GM18502 (cell line): ENCODE results near the gene TPX2.
"Not testable (repeated sequence)": the region's sequence is repeated elsewhere in the genome, so short reads cannot be mapped to it uniquely, and the experiment has no call there.

ENCODE experiments used
- ATAC-seq: cut with Tn5 transposase; IDR thresholded peaks from one replicate; pipeline ENCODE4 v1.9.1; 2021; ENCODE audit warnings: mild to moderate bottlenecking; ENCODE audit not compliant: unreplicated experiment, poor library complexity

The TPX2 gene

DNA sequence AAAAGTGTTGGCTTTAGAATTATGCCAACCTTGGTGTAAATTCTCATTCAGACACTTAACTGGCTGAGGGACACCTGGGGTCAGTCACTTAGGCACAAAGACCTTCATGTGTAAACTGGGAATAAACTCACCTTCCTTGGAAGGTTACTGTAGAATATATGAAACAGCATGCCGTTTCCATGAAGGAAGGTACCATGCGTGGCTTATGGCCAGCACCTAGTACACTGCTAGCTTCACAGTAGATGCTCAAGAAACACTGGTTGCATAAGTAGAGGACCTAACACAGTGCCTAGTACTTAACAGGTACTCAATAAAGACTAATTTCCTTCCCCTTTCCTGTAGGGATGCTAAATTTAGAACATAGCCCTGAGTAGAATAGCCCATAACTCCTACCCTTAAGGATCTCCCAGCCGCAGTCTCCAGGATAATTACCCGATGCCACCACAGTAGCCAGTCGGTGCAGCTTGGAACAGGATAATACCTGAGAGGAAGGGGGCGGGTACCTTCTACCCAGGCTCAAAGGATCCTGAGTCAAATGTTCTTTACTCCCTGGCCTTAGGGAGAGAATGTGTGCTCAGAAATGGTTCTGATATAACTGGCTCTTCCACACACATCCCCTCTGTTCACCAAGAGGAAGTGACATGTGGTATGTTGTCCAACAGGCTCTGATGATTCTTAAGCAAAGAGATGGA is 20.0 kb upstream of the TPX2 start:
- no peak for ATAC-seq

DNA sequence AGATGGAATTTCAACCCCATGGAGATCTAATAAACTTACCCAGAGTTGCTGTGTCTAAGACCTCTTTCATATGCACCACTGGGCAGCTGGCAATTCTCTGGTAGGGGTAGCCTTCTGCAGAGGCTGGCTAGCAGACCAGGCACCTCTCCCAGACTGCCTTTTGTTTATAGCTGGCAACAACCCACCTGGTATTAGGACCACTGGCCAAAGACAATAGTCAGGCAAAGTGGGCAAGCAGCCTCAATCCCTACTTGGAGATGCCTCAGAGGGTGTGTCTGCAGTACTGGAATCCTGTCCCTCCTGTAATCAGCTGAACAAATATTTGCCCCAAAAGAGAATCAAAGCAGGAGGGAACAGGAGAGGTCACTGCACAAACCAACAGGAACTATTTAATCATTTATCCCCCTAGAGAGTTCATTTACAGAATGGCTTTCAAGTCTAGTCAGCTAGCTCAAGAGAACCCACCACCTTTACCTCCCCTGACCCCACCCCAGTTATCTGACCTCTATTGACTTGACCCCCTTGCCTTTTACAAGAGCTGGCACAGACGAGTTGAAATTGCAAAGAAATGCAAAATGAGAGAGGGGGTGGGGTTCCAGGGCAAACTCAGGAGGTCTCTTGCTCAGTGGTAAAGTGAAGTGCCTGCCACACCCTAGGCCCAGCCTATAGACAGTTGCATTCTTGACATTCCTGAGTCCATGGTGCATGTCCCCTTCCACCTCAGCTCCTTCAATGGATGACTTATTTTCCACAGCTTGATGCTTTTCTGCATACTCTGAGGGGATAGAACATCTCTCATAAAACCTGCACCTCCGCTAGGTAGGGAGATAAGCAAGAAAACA is 19.2 kb upstream of the TPX2 start:
- ATAC-seq, result no peak

DNA sequence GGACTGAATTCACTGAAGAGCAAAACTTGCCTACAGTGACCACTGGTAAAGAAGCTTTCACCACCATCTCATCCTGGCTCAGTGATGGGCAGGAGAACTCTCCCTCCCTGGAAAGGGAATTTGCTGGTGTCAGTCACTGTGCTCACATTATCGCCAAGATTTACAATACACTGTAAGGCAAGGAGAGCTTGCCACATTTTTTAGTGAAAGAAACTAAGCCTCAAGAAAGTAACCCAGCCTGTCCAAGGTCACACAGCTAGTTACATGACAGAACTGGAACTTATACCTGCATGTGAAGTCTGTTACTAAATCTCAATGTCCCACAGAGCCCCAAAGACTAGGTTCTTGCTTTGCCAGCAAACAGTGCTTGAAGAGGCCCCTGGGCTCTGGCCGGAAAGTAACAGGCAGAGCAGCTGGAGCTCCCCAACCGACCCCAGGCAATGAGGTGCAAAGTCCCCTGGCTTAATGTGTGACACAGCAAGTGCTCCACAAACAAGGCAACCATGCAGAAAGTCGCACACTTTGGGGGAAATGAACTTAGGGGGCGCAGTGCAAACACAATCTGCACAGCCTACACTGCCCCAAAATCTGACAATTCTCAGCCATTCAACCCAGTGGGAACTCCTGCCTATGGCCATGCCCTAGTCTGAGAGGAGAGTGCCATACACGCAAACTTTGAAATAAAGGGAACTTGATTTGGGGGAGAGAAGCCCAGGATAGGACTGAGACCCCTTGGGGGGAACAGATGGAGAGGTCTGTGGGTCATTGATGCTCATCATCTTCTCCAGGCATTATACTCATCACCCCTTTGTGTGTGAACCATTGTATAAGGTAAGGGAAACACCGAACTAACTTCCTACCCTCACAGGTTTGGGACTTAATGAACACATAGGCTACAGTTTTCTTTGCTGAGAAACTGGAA is 18.3 kb upstream of the TPX2 start:
- no peak for ATAC-seq

DNA sequence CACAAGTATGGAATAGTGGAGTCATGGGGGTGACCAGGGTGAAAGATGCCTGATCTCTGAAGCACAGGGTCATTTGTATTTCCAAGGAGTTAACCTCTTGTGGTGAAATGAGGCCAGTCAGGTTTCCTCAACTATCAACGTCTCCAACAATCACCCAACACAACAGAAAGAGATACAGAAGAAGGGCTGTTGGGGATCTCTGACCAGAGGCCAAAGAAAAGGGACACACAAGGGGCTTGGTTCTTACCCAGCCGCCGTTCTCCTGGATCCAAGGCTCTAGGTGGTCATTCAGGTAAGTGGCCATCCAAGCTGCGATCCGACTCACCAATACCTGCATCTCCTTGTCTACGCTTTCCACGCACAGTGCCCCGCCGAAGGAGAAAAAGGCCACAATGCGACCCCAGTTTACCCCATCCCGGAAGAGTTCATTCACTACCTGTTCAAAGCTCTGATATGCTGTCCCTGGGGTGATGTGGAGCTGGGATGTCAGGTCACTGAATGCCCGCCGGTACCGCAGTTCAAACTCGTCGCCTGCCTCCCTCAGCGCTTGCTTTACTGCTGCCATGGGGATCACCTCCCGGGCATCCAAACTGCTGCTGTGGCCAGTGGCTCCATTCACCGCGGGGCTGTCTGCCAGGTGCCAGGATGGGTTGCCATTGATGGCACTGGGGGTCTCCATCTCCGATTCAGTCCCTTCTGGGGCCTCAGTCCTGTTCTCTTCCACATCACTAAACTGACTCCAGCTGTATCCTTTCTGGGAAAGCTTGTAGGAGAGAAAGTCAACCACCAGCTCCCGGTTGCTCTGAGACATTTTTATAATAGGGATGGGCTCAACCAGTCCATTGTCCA is 17.5 kb upstream of the TPX2 start:
- no peak for ATAC-seq

DNA sequence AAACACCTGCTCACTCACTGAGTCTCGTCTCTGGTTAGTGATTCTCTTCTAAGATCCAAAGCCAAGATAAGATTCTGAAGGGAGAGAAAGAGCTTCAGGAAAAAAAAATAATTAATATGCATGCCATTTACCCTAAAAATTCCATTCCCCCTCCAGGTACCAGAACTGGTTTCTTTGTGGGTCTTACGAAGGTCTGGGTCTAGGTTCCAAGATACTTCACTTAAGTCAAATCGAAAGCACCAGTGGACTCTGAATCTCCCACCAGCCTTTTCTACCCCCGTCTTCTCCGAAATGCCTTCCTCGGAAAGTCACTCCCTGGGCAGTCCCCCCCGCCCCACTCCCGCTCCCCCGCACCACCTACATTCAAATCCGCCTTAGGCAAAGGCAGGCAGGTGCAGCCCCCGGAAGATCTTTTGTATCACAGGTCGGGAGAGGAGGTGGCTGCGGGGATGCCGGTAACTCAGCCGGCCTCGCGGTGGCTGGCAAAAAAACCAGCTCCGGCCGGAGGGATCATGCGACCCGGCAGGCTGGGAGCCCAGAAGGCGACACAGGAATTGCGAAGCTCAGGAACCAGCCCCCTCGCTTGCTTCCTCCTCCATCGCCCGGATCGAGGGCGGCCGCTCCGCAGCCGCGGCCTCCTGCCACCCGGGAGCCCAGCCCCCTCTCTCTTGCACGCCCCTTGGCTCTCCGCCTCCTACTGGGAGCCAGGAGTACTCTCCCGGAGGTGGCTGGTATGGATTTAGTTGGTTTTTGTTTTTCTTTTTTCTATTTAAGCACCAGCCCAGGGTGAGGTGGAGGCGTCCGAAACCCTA is 16.6 kb upstream of the TPX2 start, which contains the start of gene BCL2L1:
BCL2L1 (minus strand) TSS at position 612 of the 812 bp plus-strand sequence. CDS start 650 bp downstream, outside the sequence.
- peak; percentile 29 for ATAC-seq

DNA sequence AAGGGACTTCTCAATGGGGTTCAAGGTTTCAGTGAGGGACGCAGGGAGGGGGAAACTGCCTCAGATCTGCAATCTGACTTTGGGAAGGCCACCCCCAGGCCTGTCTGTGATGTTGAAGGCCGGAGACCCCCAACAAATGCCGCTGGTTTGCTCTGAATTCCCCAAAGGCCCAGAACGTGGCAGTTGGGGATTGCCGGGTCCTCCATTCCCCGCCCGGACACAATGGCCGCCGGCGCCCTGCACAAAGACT is 16.1 kb upstream of the TPX2 start:
- no peak for ATAC-seq

DNA sequence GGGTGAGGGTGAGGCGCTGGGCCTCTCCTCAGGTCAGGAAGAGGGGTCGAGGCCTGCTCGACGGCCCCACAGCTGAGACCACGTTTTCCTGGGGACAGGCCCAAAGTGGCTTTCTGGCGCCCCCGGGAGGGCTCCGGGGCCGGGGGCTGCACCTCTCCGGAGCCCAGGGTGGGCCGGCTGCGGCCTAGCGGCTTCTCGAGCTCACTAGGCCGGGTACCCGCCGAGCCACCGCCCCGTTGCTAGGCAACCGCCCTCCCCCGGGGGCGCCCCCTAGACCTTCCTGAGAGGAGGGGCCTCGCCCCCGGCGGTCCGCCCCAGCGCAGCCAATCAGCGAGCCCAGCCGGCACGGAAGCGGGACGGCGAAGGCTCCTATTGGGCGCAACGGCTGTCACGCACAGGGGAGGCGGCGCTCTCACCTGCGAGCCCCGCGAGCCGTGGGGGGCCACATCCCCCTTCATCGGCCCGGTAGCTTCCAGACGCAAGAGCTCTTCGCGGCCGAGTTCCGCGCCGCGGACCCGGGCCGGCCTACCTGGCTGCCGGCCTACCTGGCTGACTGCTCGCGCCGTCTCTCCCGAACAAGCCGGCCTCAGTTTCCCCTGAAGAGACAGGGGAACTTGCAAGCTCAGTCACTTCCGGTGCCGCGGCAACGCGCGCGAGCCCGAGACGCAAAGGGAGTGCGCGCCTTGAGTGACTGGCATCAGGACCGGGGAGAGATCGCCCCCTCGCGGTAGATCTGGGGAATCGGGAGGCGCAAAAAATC is 15.6 kb upstream of the TPX2 start:
- peak; percentile 88 for ATAC-seq

DNA sequence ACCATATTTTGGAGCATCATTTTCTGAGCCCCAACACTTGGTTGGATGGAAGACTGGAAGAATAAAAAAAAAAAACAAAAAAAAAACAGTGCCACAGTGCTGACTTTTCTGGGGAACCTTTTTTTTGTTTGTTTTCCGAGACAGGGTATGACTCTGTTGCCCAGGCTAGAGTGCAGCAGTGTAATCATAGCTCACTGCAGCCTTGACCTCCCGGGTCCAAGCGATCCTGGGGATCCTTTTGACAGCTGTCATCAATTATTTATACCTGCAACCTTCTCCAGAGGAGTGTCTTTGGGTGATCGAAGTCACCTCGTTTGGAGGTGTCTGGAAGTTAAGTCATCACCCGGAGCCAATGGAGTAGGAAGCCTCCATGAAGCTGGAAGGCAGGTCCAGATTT is 7.8 kb upstream of the TPX2 start:
- ATAC-seq, result no peak

DNA sequence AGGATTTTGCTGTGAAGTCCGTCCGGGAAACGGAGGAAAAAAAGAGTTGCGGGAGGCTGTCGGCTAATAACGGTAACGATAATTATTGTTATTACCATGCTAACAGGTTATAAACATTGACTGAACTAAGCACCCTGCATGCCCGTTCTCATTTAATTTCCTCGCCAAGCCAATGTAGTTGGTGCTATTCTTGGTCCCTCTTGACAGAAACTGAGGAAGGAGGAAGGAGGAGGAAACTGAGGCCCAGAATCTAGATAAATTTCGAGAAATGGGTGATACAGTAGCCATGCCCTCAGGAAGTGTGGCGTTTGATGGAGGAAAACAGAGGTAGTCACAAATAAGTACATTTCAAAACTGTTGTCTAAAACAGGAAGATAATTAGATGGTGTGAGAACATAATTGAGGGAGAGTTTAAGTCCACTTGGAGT is 474 bp downstream of the TPX2 start:
- no peak for ATAC-seq

DNA sequence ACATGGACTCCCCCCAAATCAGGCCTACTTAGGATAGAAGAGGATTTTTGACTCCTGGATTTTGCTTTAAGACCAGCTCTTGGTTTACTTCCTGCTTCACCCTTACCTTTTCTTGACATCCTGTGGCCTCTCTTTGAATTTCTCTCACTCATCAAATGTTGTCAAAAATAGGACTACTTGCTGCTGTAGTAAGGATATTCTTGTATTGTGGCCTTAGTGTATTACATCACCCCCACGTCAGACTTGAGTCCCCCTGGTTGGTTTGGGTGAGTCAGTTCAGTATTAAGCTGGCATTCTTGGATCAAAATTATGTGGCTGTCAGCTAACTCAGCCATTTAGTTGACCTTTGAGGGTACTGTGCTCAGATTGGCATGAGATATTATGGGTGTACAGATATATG is 1.1 kb downstream of the TPX2 start:
- ATAC-seq, result peak; percentile 34

DNA sequence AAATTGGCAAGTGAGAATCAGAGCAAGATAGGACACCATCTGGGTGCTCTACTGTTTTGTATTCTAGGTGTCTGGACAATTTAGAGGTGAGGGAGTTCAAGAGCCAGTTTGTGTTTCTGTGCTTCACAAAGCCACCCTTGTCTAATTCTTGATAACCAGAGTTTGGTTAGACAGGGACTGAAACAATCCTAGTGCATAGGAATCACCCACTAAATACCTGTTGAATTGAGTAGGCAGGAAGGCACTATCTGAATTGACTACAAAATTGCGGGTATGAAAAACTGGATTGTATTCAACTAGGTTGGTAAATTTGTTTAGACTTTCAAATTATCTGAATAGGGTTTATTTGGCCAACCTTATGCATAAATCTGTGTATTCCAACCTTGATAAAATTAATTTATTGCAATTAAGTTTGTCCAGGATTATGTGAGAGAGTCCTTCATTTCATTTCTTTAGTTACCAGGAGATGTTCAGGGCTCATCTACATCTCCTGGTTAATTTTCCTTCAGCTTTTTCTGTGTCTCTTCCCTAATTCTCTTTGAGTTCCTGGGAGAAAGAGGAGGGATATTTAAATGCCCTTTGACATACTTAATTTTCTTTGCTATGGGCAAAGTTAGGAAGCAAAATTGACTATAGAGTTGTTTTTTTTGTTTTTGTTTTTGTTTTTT is 1.7 kb downstream of the TPX2 start:
- ATAC-seq, result no peak

DNA sequence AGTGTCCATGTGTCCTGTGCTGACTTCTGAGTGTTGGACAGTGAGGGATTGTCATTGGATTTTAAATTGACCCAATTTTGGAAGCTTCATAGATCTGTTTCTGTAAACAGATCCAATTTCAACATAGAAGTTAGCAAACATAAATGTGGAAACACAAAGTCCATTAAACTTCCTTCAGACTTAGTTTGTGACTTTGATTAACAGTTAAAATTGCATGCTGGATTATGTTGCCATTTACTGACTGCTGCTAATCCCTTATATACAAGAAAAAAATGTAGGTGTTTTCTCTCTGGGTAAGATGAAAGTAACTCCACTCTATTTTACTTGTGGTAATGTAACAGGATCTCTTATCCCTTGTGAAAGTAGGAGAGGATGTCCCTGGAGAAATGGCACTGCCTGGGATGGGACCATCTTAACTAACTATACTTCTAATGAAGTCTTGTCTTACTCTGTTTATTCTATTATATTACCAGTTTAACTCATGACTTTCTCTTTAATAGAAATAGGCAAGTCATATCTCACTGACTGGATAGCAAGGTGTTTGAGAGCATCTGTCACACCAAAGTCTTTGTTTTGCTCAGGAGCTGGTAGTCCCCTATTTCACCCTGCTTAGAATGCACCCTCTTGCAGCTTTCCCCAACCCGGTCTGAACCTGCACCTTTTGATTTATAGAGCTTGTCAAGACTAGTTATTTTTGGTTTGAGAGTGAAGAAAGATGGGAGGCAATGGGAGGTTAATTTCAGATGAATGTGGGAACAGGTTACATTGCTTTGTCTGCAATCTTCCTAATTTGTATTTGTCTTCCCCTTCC is 7.2 kb downstream of the TPX2 start:
- ATAC-seq, result no peak

DNA sequence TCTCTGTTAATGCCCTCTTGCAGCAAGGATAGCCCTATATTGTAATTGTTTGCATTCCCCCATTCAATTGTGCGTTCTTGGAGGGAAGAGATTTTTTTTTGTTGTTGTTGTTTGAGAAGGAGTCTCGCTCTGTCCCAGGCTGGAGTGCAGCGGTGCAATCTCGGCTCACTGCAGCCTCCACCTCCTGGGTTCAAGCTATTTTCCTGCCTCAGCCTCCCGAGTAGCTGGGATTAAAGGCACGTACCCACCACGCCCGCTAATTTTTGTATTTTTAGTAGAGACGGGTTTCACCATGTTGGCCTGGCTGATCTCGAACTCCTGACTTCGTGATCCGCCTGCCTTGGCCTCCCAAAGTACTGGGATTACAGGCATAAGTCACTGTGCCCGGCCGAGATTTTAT is 7.9 kb downstream of the TPX2 start:
- ATAC-seq, result not testable (repeated sequence)

DNA sequence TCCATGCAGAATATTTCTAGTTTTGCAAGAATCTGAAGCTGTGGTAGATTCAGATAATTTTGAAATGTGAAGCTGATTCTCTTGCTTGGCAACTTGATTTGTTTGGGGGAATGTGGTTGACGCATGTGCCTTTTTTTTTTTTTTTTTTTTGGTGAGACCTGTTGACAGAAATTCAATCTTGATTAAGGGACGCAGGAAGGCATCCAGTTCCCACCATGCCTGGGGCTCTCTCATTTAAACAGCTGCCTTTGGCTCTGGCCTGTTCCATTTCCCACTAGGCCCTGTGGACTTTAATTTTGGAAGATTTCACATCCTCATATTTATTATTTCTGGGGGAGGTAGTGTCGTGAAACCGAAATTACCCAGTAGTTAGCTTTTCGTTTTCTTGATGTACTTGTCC is 8.6 kb downstream of the TPX2 start:
- ATAC-seq, result no peak

DNA sequence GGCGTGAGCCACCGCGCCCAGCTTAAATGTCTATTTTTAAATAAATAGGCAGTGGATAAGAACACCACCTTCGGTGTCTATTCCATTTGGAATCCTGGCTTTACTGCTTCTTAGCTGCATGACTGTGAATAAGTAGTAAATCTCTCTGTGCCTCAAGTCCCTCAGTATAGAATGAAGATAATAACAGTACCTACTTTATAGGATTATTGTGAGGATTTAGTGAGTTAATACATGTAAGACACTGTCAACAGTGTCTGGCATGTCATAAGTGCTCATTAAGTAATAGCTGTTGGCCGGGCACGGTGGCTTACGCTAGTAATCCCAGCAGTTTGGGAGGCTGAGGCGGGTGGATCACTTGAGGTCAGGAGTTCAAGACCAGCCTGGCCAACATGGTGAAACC is 10.1 kb downstream of the TPX2 start:
- no peak for ATAC-seq

DNA sequence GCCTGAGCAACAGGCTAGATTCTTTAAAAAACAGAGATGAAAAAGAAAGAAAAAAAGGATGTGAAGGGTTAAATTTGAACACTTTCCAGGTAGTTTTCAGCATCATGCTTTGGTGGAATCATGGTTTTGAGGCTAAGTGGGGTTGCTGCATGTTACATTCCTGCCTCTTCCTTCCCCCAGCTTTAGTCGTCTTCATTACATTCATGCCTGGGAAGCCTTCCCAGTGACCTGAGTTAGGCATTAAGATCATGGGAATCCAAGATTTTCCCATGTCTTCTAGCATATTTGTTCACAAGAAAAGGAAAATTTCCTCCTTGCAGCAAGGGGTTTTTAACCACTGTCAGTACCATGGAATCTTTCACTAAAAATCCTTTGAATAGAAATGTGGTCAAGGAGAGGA is 12.0 kb downstream of the TPX2 start:
- ATAC-seq, result no peak

DNA sequence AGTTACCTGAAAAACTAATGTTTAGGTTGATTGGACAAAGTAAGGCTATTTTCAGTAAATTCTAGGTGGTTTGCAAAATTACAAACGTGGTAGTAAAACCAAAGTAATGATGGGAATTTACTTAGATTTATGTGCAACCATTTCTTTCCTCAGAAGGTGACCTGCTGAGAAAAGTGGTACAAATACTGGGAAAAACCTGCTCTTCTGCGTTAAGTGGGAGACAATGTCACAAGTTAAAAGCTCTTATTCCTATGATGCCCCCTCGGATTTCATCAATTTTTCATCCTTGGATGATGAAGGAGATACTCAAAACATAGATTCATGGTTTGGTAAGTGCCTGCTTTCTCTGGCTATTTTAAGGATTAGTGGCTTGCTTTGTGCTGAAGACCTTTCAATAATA is 18.2 kb downstream of the TPX2 start:
- no peak for ATAC-seq
